HG02981 (cell line): ENCODE data around the gene MOBP.

Source experiments
- ATAC-seq: cut with Tn5 transposase; IDR thresholded peaks from one replicate; pipeline ENCODE4 v1.9.1; 2021; ENCODE audit warnings: mild to moderate bottlenecking, moderate library complexity; ENCODE audit not compliant: unreplicated experiment

Gene MOBP

DNA sequence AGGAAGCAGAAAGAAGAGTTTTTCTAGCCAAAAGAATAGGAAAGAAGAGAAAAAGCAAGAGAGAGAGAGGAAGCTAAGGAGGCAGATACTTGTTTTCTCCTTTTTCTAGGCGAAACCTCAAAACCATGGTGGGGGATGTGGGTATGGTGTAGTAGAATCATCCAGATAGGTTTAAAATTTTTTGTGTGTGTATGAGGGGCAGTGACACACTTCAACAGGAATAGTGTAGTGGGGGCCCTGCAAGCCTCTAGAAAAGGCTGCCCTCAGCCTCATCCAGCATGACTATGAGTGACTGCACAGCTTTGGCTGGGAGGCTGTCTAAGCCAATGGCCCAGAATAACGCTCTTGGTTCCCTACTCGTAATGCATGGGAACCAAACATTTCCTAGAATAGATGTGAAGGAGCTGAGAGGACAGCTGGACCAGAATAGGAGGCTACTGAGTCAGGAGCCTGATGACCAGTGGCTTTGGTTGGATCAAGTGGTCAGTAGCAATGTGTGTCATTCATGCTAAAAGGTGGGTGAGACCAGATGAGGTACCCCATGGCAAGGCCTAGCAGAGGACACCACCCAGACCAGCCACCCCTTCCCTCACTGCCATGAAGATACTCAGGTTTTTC, 24.4 kb downstream of the MOBP start:
- no peak for ATAC-seq

DNA sequence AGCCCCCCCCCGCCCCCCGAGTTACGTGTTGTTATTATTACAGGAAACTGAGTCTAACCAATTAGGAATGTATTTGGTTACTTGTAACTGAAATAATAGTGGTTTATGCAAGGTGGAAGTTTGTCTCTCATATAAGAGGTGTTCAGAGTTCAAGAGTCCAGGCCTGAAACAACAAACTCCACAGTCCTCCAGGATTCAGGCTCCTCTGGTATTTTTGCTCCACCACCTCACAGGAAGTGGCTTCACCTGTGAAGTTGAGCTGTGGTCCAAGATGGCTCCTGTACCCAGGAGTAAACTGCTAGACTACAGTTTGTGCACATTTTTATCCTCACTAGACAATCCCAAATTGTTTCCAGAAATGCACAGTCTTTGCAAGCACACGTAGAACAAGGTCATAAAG, 27.3 kb downstream of the MOBP start:
- ATAC-seq = no peak

DNA sequence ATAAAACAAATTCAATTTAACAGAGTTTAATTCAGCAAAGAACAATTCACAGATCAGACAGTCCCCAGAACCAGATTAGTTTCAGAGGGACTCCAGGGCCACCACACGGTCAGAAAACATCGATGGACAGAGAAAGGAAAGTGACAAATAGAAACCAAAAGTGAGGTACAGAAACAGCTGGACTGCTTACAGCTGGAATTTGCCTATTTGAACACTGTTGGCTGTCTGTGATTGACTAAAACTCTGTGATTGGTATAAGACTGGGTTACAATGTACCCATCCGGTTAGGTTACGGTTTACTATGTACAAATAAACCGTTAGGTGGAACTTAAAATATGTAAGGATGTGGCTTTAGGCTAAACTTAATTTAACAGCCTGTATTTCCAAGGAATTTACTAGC, 30.3 kb downstream of the MOBP start:
- no peak for ATAC-seq

DNA sequence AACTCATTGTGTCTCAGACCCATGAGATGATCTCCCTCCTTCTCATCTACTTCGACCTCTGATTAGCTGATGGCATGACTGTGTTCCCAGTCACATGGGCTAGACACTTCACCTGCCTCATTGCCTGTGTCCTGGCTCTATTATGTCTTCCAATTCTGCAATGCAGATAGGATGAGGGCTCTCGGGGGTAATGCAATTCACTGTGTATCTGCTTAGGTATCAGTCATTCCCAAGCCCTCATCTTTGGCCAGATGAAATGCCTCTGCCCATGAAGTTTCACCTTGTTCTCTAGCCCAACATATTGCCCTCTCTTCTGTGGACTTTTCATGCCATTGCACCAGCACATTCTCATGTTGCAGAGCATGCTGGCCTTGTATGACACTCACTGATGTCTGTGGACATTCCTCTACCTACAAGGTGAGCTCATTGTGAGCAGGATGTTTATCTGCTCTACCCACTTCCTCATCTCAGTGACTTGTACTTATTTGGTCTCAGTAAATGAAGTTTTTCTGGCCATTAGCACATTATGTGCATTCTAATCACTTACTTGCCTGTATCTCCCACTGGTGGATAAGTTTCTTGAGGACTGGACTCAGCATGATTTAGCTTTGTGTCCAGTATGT, 32.3 kb downstream of the MOBP start:
- ATAC-seq = no peak

DNA sequence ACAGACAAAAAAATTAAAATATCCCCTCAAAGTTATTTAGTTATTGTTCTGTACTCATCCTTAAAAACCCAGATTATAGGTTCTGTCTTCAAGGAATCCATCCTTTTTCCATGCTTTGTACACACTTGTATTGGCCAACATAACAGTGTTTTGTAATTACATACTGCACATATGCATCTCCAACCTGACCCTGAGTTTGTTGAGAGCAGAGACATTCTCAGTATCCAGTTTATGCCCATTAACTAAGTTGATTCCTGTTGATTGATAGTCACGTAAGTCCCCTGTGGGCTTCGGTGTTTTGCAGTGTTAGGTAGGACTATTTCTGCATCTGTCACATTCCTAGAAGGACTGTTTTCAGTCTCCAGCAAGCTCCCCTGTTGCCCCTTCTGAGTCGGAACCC, 33.6 kb downstream of the MOBP start:
- no peak for ATAC-seq

DNA sequence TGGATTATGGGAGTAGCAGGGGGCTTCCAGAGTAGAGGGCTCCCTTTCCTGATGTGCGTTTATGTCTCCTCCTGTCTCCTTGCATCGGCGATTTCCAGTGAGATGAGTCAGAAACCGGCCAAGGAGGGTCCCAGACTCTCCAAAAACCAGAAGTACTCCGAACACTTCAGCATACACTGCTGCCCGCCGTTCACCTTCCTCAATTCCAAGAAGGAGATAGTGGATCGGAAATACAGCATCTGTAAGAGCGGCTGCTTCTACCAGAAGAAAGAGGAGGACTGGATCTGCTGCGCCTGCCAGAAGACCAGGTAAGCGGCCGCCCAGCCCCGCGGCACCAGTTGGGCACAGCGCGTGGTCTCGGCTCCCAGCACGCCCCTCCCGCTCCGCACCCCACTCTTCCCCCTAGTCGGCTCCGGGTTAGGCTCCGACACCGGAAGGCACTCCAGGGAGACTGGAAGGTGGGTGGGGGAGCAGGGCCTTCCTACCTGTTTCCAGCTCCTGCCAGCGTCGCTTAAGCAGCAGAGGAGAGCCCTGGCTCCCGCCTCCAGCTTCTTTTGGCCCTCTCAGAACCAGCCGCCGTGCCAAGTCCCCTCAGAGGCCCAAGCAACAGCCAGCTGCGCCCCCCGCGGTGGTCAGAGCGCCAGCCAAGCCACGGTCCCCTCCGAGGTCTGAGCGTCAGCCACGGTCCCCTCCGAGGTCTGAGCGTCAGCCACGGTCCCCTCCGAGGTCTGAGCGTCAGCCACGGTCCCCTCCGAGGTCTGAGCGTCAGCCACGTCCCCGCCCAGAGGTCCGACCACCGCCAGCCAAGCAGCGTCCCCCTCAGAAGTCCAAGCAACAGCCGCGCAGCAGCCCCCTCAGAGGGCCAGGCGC, 34.7 kb downstream of the MOBP start:
- ATAC-seq = no peak

DNA sequence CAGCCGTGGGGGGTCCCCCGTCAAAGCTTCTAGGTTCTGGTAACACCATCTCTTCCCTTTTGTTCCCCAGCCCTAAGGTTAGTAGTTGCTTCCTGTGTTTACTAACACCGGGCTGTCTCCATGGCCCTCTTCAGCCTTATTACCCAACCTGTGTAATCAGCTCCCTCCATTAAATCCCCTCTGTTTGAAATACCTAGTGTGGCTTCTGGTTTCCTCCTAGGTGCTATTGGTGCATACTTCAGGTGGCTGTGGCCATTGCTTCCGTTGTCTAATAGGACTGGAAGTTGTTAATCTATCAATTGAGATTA, 35.3 kb downstream of the MOBP start:
- no peak for ATAC-seq

DNA sequence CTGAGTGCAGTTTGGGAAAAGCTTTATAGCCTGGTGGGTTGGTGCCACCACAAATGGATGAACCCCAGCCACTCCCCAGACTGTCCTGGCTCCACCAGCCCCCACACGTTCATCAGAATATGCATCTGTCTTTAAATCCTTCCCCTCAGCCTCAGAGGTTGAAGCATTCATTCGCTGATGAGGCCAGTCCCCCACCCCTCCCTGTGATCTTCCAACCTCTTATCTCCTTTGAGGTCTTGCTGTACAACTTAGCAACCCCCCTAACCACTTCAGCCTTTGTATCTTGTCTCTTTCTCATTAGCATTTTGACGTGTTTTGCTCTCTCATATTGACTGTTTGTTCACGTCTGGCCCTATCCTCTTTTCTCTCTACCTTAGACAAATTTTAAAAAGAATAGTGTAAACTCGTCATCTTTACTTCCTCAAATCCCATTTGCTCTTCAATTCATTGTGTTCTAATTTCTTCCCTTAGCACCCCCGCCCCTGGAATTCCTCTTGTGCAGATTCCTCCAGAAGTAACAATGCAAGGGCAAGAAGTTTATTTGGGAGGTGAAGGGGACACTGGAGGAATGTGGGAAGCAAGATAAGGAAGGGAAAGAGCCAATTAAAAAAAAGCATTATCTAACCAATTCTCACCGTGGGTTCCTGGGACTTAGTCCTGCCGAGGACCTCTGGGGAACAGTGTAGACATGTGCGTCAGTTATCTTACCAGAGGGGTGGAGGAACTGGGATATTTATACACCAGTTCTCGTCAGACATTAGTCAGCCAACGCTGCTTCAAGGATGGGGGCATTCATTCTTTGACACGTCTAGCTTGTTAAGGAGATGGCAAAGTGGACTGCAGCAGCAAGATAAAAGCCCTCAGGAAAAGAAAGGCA, 38.6 kb downstream of the MOBP start:
- no peak for ATAC-seq

DNA sequence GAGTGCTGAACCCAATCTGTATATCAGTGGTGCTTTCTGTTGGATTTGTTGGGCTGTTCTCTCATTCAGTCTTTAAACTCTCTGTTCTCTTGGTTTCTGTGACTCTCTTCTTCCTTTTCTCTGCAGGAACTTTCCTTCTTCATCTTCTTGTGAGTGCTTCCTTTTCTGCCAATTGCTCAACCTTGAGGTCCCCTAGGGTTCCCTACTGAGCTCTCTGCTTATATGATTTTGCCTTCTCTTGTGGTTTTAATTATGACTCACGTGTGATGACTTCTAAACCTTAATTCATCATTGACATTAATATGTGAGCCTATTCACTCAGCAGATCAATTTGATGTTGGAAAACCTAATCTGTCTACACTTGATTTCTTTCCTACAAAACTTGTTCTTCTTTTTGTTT, 39.4 kb downstream of the MOBP start:
- ATAC-seq = no peak

DNA sequence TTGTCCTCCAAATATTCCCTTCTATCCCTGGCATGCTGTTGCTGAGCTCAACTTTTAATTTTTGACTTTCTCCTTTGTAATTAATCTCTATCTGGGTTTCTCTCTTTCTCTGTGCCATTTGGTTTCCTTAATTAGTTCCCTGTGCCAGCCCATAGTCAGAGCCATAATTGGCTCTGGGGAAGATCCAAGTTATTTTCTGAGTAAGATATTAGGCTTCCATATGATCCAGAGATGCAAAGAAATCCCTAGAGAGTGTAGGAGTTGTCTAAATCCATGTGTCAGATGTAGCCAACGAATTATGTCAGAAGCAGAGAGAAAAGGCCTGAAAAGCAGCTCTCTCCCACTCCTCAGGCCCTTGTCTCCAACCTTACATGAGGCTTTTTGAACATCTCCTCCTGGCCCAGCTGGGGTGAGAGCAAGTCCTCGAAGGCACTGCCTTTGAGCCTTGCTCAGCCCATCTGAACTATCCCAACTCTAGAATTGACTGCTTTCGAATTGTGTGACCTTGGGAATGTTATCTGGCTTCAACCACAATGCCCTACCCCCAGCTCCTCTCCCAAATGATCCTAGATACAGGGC, 46.4 kb downstream of the MOBP start:
- no peak for ATAC-seq

DNA sequence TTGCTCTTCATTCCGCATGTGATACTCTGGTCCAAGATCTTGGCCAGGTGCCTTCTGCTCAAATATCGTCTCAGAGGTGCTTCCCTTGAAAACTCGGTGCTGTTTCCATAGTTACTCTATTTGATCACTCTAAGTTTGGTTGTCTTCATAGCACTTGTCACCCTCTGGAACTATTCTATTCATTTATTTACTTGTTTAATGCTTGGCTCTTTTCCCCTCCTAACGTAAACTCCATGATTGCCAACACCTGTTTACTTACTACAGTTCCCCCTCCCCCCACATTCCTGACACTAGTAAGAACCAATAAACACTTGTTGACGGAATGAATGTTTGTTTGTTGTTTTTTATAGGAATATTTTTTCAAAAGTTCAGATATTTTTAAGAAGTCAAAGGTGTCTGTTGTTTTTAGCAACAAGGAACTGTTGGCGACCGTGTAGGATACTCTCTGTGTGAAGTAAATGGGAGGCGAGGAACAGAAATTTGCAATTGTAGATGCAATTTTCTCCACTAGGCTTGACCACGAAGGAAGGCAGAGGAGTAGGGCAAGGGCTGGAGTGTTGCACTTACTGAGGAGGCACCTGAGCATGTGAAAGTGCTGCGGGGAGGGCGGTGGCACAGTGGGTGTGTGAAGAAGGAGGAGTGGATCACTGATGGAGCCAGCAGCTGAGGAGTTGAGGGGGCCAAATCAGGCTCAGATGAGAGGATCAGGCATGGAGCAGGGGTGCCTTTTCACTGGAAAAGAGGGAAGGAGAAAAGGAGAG, 48.4 kb downstream of the MOBP start:
- ATAC-seq = no peak

DNA sequence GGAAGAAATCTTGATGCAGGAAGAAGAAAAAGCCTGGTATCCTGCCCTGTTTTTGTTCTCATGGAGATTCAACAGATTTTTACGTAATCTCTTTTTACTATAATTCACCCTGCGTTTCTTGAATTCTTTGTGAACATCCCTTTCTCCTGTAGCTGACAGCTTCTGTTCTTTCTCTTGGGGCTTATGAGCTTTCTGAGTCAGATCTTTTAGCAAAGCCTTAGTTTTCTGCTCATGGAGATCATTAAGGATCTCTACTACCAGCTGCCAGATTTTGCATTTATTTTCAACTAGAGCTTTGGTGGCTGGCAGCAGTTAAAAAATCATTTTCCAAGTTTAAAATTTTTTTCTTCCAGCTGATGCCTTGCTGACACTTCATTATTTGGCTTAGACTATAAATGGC, 51.6 kb downstream of the MOBP start:
- no peak for ATAC-seq

DNA sequence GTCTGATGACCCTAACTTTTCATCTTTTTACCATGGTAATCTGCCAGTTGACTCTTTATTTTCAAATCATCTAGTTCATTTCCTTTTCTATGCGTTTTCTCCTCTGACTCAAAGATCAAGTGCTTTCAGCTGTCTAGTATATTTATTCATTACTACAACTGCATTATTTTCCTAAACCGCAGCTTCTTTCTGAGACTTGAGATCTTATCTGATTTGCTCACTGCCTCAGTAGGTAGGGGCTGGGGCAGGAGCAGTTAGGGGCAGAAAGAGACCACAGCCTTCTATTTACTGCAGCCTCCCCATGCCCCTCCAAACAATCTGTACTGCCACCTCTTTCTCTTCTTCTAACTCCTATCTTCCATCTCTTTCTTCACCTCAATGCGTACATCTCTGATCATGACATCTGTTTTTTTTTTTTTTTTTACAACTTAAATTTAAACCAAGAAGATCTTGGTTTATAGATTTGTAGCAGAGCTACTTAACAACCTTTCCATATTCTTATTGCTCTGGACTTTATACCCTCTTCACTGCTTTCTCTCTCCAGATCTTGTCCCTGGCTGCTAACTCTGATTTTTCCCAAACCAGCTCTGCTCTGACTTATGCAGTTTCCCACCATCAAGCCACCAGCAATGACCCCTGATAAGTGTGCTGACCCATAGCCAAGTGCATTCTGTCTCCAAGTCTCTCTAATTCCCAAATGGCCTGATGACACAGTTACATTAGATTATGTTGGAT, 52.2 kb downstream of the MOBP start:
- no peak for ATAC-seq

DNA sequence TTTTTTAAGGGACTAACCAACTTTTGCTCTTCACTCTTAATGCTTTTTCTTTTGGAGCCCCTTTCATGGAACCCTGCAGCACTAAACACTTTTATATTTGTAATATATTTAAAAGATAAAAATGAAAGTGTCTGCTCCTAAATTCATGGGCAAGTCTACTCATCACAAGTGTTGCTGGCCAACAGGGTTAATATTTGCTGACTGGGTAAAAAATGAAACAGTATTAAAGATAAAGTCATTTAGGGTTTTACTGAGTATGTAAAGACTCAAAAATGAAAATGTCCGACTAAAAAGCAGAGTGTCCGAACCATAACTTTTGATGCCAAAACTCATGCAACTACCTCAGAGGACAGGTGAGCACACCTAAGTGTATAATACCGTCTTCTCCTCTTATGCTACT, 54.0 kb downstream of the MOBP start:
- no peak for ATAC-seq

DNA sequence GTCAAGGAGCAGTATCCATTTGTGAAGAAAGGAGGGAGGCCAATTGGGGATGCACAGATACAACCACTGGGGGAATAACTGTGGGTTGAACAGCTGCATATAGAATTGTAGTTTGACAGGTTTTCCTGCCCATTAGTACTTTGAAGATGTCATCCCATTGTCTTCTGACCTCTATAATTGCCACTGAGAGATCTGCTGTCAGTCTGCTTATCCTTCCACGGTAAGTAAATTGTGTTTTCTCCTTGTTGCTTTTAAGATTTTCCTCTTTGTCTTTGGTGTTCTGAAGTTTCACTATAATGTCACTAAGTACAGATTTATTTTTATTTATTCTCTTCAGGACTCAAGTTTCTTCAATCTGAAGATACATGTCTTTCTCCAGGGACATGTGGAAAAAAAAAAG, 56.6 kb downstream of the MOBP start:
- no peak for ATAC-seq

DNA sequence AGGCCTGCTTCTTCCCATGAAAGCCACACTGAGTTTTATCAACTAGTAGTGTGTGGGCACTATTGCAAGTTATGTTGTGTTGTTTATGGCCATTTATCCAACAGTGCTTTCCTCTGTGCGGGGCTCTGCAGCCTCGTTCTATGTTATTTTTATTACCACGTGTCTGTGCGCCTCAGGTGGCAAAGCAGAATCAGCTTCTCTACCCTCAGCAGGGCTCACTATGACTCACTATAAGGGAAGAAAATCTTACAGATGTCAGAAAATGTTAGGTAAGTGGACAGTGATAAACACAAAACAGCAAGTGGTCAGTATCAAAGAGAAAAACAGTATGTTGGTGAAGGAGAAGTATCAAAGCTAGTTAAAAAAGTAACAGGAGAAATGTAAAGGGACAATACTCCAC, 61.4 kb downstream of the MOBP start:
- no peak for ATAC-seq

DNA sequence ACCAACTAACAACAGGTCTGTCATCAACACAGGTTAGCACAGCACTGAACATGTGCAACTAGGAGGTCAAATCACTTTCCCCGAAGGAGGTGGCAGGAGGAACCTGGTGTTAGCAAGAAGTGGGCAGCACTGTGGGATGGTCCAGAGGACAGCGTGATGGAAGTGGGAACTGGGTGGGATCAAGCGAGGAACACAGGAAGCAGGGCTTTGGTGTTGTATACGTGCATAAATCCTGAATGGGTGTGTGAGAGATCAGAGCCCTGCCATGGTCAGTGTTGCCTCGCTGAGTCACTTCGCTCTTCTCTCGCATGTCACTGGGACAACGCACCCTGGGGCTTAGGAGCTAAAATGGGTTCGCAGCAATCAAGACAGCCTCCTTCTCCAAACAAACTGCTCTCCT, 62.1 kb downstream of the MOBP start:
- no peak for ATAC-seq

DNA sequence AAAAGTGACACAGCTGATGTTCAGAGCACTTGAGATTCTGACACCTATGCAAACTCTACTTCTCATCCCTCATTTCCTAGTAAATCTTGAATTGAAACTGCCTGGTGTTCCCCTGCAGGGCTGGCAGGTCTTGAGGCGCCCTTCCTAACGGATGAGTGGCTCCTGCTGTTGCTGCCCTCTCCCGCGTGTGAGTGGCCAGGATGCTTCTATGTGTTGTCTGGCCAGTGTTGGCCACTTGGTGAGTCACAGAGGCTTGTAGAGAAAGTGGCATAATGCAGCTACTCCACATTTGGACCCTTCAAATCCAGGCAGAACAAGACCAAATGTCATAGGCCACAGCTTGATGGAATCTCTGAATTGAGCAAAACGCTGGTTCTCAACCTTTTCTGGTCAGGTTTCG, 63.6 kb downstream of the MOBP start:
- no peak for ATAC-seq

DNA sequence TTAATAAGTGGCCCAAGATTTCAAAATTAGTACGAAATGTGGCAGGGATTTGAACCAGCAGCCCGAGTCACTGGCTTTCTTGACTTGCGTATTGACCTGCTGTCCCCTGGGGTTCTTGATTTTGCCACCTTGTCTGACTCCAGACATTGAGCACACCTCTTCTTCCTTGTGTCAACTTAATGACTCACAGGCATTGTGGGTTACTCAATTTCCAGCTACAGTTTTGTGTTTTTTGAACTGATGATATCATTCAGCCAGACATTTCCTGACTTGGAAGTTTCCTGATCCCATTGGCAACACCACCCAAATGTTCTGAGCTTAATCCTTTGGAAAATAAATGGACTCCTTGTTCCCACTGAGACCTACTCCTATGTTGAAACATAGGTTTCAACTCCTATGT, 64.2 kb downstream of the MOBP start:
- no peak for ATAC-seq

DNA sequence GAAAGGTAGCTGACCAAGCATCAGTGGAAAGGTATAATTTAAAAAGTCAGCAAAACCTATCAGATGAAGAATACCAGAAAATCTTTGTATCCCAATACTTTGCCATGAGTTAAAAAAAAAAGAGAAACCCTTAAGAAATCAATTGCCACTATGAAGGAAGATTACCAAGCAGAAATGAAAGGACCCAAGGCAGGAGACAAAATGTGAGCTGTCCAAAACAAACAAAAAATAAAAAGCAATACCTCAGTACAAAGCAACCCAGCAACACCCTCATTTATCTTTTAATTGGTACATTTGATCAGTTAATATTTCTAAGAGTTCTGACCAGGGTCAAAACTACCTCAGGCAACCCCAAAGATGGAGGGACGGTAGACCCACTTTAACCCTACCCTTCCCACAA, 65.3 kb downstream of the MOBP start:
- no peak for ATAC-seq
